Measurements from ENCODE around the gene CYP51A1. TPM values are rescaled to one million over a fixed set of nuclear protein-coding genes. Genes with fewer than 3 reads are reported as not detected.

Gene CYP51A1
- total and polyA plus RNA-seq, 2 of the 13 experiments (the other 11 are each of a cell fraction or from before 2014, with no cell fraction given): 15.4 to 260 TPM

DNA sequence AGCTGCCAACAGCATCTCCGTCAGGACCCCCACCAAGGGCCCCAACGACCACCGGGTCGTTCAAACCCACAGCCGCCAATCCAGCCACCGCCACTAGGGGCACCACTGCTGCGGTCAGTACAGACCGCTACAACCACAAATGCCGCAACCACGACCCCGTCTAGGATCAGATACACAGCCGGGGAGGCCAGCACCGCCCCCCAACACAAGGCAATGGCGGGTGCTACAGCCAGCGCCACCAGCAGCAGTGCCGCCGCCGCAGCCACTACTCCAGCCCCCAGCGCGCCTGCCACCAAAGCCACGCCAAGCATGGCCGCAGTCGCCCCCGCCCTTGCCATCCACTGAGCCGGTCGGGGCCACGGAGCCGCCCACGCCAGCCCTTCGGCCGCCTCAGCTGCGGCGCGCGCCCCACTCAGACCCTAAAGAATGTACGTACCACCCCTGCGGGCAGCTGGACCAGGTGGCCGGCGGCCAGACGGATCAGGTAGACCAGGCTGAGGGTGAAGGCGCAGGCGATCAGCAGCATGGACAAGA lies 473 bp downstream of the CYP51A1 start (continued):
- TF ChIP-seq MAZ (IDR thresholded peaks at IDR 0.05; ENCODE audit: borderline replicate concordance, low read depth, low read length) (0 out of 2 replicates have a peak, but pooled peaks have one; percentile 20), MAZ (CRISPR knock-in tag; IDR thresholded peaks at IDR 0.05; ENCODE audit: low read depth) (no peak; the same call in 1 of the 2 replicates), MED8 (CRISPR knock-in tag; IDR thresholded peaks at IDR 0.05; ENCODE audit: insufficient replicate concordance) (peak; percentile 9), RXRA (CRISPR knock-in tag; IDR thresholded peaks at IDR 0.05) (0 out of 2 replicates have a peak, but pooled peaks have one; percentile 17), SAFB2 (CRISPR knock-in tag; IDR thresholded peaks at IDR 0.05; ENCODE audit: borderline replicate concordance, low read depth) (no peak), ZNF776 (CRISPR knock-in tag; IDR thresholded peaks at IDR 0.05) (peak; percentile 56; the same call in 1 of the 2 replicates), GATAD2A (CRISPR knock-in tag; IDR thresholded peaks at IDR 0.05) (peak; percentile 69), NR2F6 (IDR thresholded peaks at IDR 0.05) (no peak), NR2F6 (CRISPR knock-in tag; IDR thresholded peaks at IDR 0.05) (no peak), HOXA3 (CRISPR knock-in tag; IDR thresholded peaks at IDR 0.05) (no peak), ZNF678 (CRISPR knock-in tag; IDR thresholded peaks at IDR 0.05) (no peak), CHD2 (IDR thresholded peaks at IDR 0.05; ENCODE audit: low read depth, low read length) (no peak), RARG (CRISPR knock-in tag; IDR thresholded peaks at IDR 0.05; ENCODE audit: low read depth) (no peak), CBX1 (IDR thresholded peaks at IDR 0.05; ENCODE audit: low read depth) (peak; percentile 45), HOXA7 (CRISPR knock-in tag; IDR thresholded peaks at IDR 0.05) (peak; percentile 66; the same call in 1 of the 2 replicates), SRSF9 (IDR thresholded peaks at IDR 0.05; ENCODE audit: borderline replicate concordance, insufficient read depth, low read depth, low read length, poor library complexity, severe bottlenecking) (no peak), RELA (CRISPR knock-in tag; IDR thresholded peaks at IDR 0.05) (0 out of 2 replicates have a peak, but pooled peaks have one; percentile 31), KLF16 (CRISPR knock-in tag; IDR thresholded peaks at IDR 0.05) (no peak), ZBTB7A (CRISPR knock-in tag; IDR thresholded peaks at IDR 0.05) (peak; percentile 98), POLR2AphosphoS5 (IDR thresholded peaks at IDR 0.05; ENCODE audit: low read depth, low read length) (no peak), JUNB (CRISPR knock-in tag; IDR thresholded peaks at IDR 0.05; ENCODE audit: borderline replicate concordance) (0 out of 2 replicates have a peak, but pooled peaks have one; percentile 14)
- TF ChIP-seq, protein P1, sequence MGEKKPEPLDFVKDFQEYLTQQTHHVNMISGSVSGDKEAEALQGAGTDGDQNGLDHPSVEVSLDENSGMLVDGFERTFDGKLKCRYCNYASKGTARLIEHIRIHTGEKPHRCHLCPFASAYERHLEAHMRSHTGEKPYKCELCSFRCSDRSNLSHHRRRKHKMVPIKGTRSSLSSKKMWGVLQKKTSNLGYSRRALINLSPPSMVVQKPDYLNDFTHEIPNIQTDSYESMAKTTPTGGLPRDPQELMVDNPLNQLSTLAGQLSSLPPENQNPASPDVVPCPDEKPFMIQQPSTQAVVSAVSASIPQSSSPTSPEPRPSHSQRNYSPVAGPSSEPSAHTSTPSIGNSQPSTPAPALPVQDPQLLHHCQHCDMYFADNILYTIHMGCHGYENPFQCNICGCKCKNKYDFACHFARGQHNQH (CRISPR knock-in tag; IDR thresholded peaks at IDR 0.05): peak; percentile 22; the same call in 1 of the 2 replicates
- TF ChIP-seq, protein P2, sequence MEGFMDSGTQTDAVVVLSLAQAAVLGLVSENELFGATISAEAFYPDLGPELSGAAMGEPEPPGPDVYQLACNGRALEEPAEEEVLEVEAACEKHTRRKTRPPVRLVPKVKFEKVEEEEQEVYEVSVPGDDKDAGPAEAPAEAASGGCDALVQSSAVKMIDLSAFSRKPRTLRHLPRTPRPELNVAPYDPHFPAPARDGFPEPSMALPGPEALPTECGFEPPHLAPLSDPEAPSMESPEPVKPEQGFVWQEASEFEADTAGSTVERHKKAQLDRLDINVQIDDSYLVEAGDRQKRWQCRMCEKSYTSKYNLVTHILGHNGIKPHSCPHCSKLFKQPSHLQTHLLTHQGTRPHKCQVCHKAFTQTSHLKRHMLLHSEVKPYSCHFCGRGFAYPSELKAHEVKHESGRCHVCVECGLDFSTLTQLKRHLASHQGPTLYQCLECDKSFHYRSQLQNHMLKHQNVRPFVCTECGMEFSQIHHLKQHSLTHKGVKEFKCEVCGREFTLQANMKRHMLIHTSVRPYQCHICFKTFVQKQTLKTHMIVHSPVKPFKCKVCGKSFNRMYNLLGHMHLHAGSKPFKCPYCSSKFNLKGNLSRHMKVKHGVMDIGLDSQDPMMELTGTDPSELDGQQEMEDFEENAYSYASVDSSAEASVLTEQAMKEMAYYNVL (CRISPR knock-in tag; IDR thresholded peaks at IDR 0.05; ENCODE audit: borderline replicate concordance): peak; percentile 54; the same call in 1 of the 2 replicates
- TF ChIP-seq, protein P3, sequence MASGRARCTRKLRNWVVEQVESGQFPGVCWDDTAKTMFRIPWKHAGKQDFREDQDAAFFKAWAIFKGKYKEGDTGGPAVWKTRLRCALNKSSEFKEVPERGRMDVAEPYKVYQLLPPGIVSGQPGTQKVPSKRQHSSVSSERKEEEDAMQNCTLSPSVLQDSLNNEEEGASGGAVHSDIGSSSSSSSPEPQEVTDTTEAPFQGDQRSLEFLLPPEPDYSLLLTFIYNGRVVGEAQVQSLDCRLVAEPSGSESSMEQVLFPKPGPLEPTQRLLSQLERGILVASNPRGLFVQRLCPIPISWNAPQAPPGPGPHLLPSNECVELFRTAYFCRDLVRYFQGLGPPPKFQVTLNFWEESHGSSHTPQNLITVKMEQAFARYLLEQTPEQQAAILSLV (CRISPR knock-in tag; IDR thresholded peaks at IDR 0.05; ENCODE audit: borderline replicate concordance): no peak; the same call in 1 of the 2 replicates
- TF ChIP-seq, protein P4, sequence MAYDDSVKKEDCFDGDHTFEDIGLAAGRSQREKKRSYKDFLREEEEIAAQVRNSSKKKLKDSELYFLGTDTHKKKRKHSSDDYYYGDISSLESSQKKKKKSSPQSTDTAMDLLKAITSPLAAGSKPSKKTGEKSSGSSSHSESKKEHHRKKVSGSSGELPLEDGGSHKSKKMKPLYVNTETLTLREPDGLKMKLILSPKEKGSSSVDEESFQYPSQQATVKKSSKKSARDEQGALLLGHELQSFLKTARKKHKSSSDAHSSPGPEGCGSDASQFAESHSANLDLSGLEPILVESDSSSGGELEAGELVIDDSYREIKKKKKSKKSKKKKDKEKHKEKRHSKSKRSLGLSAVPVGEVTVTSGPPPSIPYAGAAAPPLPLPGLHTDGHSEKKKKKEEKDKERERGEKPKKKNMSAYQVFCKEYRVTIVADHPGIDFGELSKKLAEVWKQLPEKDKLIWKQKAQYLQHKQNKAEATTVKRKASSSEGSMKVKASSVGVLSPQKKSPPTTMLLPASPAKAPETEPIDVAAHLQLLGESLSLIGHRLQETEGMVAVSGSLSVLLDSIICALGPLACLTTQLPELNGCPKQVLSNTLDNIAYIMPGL (CRISPR knock-in tag; IDR thresholded peaks at IDR 0.05; ENCODE audit: borderline replicate concordance in 1 of 2, low read depth in 1 of 2): peak; percentile 96 to 99

All from HepG2 (cell line).